B cell (primary cell): ENCODE results near the gene PPIL1.

Experiments
- EZH2 ChIP-seq: IDR thresholded peaks from 2 replicates; pipeline ENCODE4 v1.6.1; 2012; ENCODE audit warnings: borderline replicate concordance, low read depth, mild to moderate bottlenecking, moderate library complexity, low read length; ENCODE audit not compliant: insufficient read depth, poor library complexity, severe bottlenecking
- TF ChIP-seq, protein P1 (sequence below): fragments of 200-600 bp; IDR thresholded peaks from one replicate; pipeline ENCODE4 v1.8.0; 2022; ENCODE audit warnings: antibody characterized with exemption, mild to moderate bottlenecking

DNA sequence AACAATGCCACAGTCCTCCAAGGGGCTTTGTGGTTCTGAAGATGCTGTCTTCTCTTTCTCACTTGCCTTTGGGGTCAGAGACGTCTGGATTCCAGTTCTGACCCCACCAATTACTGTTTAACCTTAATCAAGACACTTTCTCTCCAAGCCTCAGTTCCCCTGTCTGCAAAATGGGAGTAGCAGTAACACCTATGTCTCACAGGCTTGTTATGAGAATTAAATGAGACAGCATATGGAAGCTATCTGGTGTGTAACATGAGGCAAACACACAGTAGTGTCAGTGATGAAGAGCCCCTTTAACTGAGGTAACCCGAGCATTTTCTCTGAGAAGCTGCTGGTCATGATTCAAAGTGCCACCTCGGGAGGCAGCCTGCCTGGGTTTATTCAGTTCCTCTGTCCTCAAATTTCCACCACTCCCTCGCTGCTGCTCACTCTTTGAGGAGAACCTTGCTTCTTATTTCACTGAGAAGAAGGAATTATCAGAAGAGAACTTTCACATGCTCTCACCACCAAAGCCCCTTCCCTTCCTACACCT is 11.7 kb downstream of the PPIL1 start:
- TF ChIP-seq, protein P1, sequence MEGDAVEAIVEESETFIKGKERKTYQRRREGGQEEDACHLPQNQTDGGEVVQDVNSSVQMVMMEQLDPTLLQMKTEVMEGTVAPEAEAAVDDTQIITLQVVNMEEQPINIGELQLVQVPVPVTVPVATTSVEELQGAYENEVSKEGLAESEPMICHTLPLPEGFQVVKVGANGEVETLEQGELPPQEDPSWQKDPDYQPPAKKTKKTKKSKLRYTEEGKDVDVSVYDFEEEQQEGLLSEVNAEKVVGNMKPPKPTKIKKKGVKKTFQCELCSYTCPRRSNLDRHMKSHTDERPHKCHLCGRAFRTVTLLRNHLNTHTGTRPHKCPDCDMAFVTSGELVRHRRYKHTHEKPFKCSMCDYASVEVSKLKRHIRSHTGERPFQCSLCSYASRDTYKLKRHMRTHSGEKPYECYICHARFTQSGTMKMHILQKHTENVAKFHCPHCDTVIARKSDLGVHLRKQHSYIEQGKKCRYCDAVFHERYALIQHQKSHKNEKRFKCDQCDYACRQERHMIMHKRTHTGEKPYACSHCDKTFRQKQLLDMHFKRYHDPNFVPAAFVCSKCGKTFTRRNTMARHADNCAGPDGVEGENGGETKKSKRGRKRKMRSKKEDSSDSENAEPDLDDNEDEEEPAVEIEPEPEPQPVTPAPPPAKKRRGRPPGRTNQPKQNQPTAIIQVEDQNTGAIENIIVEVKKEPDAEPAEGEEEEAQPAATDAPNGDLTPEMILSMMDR, result no peak
- no peak for TF ChIP-seq EZH2
